Measurements from ENCODE around the gene FDXR. TPM values are rescaled to one million over a fixed set of nuclear protein-coding genes. Genes with fewer than 3 reads are reported as not detected.

Gene FDXR
- total RNA-seq, 6 experiments from 2014 or later, result 7.7 to 18.7 (median 8.6) TPM

DNA sequence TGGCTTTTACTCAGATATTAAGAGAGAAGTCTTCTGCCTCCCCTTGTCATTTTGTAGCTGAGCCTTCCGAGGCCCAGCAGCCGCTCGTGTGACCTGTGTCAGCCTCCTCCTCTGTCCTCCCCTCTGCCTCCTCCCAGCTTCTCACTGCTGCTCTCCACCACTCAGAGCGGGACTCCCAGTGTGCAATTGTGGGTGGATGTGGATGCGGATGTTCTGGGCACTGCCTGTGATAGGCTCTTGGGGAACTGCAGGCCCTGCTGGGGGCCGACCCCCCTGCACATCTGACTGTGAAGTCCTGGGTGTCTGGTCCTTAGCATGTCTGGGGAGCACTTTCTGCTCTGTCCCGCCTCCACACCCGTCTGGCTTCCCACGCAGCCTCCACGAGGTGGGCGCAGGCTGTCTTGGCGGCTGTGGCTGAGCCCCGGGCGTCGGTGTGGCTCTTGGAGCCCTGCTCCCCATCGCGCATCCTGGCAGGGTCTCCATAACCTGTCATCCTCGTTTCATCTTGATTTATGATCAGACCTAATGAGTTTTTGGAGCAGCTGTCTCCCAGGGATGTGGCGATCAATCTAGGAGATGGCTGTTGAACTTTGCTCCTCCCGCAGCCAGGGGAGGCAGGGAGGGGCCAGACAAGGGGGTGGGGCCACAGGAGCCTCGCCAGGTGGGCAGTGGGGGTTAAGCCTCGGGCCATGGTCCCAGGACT is 41.2 kb downstream of the FDXR start:
- DNase-seq (peak in 1 of 3 donors; percentile 43), ATAC-seq (no peak)
- Histone ChIP-seq H3K27me3 (no peaks in the 10 kb centered on the region), H3K27ac (no peak overlapping the region), H3K36me3 (peaks cover 0 to 4% (median 0%) of the 10 kb centered on the region in 4 donors), H3K4me1 (no peaks in the 10 kb centered on the region), H3K9me3 (no peaks in the 10 kb centered on the region), H3K4me3 (no peak overlapping the region)
- 65% methylated on average over 2 of the region's 22 CpGs for WGBS (ENCODE audit: insufficient coverage, low coverage, low lambda C conversion rate, missing lambda C conversion rate)
- TF ChIP-seq, protein P1, sequence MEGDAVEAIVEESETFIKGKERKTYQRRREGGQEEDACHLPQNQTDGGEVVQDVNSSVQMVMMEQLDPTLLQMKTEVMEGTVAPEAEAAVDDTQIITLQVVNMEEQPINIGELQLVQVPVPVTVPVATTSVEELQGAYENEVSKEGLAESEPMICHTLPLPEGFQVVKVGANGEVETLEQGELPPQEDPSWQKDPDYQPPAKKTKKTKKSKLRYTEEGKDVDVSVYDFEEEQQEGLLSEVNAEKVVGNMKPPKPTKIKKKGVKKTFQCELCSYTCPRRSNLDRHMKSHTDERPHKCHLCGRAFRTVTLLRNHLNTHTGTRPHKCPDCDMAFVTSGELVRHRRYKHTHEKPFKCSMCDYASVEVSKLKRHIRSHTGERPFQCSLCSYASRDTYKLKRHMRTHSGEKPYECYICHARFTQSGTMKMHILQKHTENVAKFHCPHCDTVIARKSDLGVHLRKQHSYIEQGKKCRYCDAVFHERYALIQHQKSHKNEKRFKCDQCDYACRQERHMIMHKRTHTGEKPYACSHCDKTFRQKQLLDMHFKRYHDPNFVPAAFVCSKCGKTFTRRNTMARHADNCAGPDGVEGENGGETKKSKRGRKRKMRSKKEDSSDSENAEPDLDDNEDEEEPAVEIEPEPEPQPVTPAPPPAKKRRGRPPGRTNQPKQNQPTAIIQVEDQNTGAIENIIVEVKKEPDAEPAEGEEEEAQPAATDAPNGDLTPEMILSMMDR (IDR thresholded peaks at IDR 0.05), result no peak
- no peak for TF ChIP-seq POLR2A (IDR thresholded peaks at IDR 0.05)
- intact Hi-C loops (cut with DNase I), result no loop called here

DNA sequence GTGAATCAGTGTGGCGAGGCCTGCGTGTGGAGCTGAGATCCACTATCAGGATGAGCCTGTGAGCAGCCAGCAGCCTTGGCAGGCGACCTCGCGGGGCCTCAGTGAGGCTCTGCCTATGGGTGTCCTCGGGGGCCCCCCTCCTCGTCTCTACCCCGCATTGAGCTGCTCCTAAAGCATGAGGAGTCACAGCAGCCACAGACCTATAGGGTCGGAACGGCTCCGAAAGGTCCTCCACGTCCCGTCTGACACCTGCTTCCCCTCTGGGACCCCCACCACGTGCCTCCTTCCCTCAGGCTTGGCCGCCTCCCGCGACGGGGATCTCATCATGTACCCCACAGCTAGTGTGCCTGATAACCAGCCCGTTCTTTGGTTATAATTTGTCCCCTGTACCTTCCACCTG is 41.9 kb downstream of the FDXR start:
- intact Hi-C loops (cut with DNase I), result no loop called here
- DNase-seq (no peak), ATAC-seq (no peak)
- no peak overlapping the region for H3K4me3 ChIP-seq
- H3K4me1 ChIP-seq, result no peaks in the 10 kb centered on the region
- H3K36me3 ChIP-seq, result no peaks in the 10 kb centered on the region
- no peaks in the 10 kb centered on the region for H3K9me3 ChIP-seq
- WGBS (ENCODE audit: insufficient coverage, low coverage, low lambda C conversion rate, missing lambda C conversion rate), result 85% methylated on average over 4 of the region's 19 CpGs
- H3K27ac ChIP-seq, result no peak overlapping the region
- TF ChIP-seq, protein P1 (IDR thresholded peaks at IDR 0.05), result no peak
- no peak for TF ChIP-seq POLR2A (IDR thresholded peaks at IDR 0.05)
- no peaks in the 10 kb centered on the region for H3K27me3 ChIP-seq

DNA sequence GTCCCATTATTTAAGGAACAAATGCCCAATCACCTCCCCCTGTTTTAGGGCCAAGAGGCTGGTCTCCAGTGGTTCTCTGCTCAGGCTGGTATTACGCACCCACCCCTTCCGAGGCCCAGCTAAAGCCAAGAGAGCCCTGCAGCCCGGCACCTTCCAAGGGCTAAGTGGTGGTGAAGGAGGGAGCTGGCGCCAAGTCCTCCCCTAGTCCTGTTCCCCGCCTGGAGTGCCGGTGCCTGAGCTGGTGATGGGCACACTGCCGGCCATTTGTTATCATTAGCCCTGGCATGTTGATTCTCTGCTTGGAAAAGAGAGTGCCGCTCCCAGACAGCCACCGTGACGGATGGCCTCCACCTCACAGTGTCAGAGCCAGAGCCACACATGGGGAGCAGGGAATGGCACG is 45.0 kb downstream of the FDXR start:
- no peaks in the 10 kb centered on the region for H3K36me3 ChIP-seq
- DNase-seq, result no peak
- 93% methylated on average over 5 of the region's 11 CpGs for WGBS (ENCODE audit: insufficient coverage, low coverage, low lambda C conversion rate, missing lambda C conversion rate)

DNA sequence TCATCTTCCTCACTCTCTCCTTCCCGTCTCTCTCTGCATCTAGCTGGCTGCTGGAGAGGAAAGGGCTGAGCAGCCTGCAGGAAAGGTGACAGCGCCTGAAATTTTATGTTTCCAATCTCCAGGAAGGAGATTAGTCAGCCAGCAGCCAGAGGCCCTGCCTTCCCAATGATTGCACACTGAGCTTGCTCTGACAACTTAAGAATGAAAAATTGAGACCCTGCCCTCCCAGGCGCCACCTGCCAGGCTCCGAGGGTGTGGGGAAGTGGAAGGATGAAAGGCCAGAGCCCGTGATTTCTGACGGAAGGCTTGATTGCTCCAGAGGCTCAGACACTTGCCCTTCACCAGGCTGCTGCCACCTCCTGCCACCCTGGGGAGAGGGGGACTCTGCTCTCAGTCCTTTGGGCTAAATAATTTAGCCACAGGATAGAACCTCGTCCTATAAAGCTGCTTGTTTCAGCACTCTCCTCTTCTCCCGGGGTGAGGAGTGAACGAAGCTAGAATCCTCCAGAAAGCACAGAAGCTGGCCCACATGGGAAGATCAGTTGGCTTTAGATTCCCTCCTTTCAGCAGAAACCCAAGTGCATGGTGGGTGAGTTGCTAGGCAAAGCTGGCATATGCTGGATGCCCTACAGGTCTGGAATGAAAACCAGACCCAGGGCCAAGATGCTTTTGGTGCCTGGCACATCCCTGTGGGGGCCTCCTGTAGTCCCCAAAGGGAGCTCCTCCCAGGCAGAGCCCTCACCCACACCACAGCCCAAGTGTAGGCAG is 46.7 kb downstream of the FDXR start:
- H3K27me3 ChIP-seq, result no peaks in the 10 kb centered on the region
- no peaks in the 10 kb centered on the region for H3K36me3 ChIP-seq
- WGBS (ENCODE audit: insufficient coverage, low coverage, low lambda C conversion rate, missing lambda C conversion rate), result 91% methylated on average over 8 of the region's 9 CpGs
- intact Hi-C loops (cut with DNase I), result no loop called here
- DNase-seq (peak in 1 of 3 donors; percentile 36), ATAC-seq (no peak)
- H3K27ac ChIP-seq, result no peak overlapping the region
- no peak for TF ChIP-seq POLR2A (IDR thresholded peaks at IDR 0.05)
- TF ChIP-seq, protein P1 (IDR thresholded peaks at IDR 0.05), result no peak
- H3K4me1 ChIP-seq, result no peaks in the 10 kb centered on the region
- no peak overlapping the region for H3K4me3 ChIP-seq
- H3K9me3 ChIP-seq, result no peaks in the 10 kb centered on the region

More for the DNA sequence above, 45.0 kb downstream of the FDXR start:
- TF ChIP-seq POLR2A (IDR thresholded peaks at IDR 0.05), result no peak
- H3K9me3 ChIP-seq, result no peaks in the 10 kb centered on the region
- no peak overlapping the region for H3K27ac ChIP-seq
- no peaks in the 10 kb centered on the region for H3K4me1 ChIP-seq
- intact Hi-C loops (cut with DNase I), result no loop called here
- ATAC-seq, result no peak
- no peaks in the 10 kb centered on the region for H3K27me3 ChIP-seq
- no peak overlapping the region for H3K4me3 ChIP-seq

Data from right lobe of liver (tissue), 6 donors.